ENCODE data around the gene S100A8.
A peak's percentile ranks its signal among the peaks of the same experiment; 100 is the strongest.
"Not testable (repeated sequence)": the region's sequence is repeated elsewhere in the genome, so short reads cannot be mapped to it uniquely, and the experiment has no call there.

Gene S100A8

DNA sequence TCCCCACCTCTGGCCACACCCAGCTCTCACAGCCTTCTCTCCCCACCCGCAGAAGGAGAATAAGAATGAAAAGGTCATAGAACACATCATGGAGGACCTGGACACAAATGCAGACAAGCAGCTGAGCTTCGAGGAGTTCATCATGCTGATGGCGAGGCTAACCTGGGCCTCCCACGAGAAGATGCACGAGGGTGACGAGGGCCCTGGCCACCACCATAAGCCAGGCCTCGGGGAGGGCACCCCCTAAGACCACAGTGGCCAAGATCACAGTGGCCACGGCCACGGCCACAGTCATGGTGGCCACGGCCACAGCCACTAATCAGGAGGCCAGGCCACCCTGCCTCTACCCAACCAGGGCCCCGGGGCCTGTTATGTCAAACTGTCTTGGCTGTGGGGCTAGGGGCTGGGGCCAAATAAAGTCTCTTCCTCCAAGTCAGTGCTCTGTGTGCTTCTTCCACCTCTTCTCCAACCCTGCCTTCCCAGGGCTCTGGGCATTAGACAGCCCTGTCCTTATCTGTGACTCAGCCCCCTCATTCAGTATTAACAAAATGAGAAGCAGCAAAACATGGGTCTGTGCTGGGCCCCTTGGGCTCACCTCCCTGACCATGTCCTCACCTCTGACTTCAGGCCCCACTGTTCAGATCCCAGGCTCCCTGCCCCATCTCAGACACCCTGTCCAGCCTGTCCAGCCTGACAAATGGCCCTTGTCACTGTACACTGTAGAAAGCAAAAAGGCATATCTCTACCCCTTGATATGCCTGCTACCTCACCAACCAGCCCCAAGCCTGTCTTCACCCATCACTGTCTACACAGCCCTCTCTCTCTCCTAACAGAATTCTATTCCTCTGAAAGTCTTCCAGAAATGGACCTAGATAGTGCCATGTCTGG, 30.0 kb downstream of the S100A8 start:
- no peak for DNase-seq

DNA sequence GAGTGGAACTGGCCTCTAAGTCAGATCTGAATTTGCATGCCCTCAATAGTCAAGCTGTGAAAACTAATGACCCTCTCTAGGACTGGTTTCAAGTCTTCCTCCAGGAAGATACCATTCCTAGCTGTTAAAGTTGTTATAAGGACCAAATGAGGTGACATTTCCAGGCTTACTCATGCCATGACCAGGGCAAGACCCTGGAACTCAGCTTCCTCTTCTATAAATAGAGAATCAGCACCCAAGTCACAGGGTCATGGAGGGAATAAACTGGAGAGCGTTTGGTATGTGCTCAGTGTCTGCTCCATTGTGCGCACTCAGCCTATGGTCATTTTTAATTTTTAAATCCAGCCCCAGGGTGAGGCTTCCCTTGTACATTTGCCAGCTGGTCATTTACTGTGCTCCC, 30.7 kb downstream of the S100A8 start:
- DNase-seq: no peak

DNA sequence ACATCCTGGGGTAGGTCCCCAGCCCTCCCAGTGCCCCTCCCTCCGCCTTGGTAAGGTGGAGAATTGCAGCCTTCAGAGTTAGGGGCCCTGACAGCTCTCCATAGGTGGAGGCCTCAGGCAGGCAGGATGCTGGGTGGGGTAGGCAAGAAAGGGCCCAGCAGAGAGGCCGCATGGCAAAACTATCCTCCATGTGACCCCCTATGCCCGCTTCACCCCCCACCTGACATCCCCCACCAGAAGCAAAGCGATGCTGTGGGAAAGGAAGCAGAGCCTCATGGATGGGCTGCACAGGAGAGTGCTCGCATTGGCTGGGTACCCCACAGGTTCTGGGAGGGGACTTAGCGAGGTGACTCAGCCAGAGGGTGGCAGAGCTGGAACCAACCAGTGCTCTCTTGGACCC, 31.6 kb downstream of the S100A8 start:
- DNase-seq: no peak

DNA sequence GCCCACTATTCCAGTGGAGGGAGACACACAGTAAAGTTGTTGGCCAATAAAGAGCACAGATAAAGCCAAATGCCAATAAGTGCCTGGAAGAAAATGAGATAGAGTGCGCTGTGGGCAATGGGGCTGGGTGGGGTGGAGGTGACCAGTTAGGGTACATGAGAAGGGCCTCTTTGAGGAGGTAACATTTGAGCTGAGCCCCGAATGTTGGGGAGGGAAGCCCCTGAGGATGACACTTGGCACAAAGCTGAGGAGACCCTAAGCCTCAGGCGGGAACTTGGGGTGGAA, 32.2 kb downstream of the S100A8 start:
- DNase-seq: no peak

DNA sequence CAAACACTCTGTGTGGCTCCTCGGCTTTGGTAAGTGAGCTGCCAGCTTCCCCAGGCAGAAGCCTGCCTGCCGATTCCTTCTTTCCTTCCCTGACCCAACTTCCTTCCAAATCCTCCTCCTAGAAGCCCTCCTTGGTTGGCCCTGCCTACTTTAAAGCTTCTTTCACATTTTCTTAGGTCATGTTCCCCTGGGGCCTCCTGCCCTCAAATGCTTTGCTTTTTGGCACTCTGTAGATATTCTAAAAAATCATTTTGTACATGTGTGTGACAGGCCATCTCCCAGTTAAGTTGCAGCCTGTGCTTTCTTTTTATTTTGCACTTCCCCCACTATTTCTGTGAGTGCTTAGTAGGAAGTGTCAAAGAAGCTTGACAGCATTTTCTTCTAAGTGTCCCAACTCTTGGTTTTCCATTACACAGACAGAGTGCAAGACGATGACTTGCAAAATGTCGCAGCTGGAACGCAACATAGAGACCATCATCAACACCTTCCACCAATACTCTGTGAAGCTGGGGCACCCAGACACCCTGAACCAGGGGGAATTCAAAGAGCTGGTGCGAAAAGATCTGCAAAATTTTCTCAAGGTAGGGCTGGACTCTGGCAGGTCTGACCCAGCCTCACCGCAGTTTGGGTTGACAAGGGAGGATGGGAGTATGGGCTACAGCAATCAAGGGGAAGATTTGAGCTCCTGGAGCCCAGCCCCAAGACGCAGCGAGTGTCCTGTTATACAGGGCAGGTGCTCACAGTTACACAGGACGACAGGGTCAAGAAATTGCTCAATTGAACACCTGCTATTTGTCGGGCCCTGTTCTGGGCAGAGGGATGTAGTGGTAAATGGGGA, 32.8 kb downstream of the S100A8 start, which contains the start of gene S100A9:
TSS of gene S100A9 (plus strand) at position 2 of the 838 bp plus-strand sequence. CDS start at position 432, 430 bp downstream.
- no peak for DNase-seq

DNA sequence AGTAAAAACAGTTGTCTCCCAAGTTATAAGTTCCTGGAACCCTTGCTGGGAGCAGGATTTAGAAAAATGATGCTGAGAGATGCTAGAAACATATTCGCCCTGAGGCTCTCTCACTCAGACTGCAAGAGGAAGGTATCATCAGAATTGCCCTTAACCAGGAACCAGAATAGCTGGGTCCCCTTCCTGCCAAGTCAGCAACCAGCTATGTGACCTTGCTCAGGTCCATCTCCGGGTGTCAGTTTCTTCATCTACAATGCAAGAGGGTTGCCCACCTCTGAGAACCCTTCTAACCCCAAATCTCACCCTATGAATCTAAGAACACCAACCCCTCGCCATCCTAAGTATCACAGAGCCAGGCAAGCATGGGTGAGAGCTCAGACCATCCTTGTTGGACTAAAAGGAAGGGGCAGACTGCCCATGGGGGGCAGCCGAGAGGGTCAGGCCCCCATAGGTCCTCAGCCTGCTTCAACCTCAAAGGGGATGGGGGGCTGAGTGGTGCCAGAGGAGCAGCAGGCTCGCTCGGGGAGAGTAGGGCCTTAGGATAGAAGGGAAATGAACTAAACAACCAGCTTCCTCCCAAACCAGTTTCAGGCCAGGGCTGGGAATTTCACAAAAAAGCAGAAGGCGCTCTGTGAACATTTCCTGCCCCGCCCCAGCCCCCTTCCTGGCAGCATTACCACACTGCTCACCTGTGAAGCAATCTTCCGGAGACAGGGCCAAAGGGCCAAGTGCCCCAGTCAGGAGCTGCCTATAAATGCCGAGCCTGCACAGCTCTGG, 33.6 kb downstream of the S100A8 start:
- no peak for DNase-seq

DNA sequence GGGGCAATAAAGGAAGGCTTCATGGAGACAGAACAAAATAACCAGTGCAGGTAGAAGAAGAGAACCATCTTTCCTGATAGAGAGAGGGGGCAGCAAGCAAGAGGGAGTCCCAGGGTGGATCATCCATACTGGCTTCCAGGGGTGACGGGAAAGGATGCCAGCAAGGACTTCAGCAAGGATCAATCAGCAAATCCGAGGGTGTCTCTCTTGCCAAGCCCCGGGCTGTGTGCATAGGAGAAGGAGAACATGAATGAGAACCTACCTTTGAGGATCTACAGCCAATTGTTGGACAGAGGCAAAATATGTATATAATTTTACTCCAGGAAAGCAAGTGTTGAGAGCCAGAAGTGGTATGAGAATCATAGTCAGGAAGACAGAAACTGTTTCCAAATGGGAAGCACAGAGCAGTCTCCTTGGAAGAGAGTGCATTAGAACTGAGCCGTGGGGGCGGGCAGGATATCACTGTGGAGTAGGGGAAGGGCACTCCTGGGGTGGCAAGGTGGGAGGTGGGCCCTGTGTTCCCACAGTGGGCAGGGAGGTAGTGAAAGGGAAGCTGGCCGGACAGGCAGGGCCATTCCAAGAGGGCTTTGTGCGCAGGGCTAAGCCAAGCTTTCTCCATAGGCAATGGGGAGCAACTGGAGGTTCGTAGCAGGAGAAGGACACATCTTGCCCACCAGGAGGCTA, 34.3 kb downstream of the S100A8 start:
- DNase-seq: no peak

DNA sequence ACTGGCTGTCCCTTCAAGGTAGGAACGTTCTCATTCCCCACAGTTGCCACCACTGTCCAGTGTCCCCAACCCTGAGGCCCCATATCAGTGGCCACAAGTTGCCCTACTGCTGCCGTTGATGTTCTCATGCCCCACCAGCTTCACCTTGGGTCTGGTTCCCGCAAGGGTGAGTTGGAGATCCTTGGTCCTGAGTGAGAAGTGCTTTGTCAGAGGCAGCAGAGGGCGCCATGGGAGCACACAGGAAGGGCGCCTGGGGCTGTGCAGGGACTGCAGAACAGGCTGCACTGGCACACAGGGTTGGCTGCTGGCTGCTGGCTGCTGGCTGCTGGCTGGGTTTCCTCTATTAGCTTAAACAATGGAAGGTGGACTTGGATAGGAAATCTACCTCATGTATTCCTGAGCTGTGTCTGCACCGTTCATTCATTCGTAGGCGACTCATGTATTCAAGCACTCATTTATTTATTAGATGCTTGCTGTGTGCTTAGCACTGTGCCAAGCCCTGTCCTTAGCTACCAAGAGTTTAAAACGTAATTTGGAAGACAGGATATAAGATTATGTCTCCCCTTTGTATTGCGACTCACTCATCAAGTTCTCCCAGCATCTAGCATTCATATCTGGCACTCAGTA, 35.3 kb downstream of the S100A8 start:
- peak; percentile 77 for DNase-seq

DNA sequence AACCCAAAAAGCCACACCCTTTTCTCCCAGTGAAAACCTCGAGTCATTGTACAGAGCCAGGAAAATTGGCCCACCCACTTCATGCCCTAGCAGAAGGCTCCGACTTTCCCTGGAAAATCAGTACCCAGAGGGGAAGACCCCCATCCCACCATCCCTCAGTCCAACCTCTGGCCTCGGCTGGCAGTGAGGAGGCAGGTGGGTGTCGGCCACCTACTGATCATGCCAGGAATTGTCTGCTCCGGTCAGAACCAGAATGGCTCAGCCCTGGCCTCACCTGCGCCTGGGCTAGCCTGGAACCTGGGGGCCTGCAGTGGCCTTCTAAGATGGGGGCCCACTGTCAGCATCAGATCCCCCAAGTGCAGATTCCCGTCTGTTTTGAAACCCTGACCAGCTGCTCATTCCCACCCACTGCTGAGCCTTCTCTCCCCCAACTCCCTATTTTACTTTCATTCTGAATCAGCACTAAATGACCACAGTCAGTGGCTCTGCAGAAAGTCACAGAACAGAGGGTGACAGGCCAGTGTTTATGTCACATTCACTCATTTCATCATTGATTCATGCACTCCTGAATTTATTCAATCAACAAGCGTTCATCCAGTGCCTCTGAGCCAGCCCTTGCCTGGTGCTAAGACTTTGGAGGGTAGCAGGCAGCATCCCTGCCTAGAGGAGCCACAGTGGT, 36.2 kb downstream of the S100A8 start:
- DNase-seq: no peak

DNA sequence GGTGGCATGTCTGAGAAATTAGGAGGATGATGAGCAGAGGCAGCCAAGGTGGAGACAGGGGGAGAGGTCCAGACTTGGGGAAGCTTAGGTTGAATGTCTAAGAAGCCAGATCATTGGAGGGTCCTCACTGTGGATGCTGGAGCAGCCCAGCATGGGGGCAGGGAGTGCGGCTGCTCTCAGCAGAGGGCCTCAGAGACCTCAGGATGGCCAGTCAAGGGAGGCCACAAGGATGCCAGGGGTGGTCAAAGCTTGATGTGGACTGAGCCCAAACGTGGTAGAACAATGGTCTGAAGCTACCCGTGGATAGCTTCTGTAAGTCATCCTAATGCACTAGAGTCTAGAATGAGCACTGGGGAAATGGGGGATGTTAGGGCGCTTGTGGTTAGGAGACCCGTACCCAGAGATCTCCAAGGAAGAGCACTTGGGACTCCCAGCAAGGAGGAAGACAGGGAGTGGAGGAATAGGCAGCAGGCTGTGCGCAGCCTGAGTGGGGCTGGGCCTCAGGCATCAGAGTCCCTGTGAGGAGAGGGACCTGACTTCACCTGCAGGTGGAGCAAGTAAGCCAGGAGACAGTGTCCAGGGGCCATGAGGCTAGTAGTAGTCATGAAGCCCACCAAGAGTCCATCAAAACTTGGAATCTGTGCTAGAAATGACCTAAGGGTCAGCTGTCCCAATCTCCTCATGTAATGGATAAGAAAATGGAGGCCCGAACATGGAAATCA, 37.5 kb downstream of the S100A8 start:
- DNase-seq: no peak

DNA sequence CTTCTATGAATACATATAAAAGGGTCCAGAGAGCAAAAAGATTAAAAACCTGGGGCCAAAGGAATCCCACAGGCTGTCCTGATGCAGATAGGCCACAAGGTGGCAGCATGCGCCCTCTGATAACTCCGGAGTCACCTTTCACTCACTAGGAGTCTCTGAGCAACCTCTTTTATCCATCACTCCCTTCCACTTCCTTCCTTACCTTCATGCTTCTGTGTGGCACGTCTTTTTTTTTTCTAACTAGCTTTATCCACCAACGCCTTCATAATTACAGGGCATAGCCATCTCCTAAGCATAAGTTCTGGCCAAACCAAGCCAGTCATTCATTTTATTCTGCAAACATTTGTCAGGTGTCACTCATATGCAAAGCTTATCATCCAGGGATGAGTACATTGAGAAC, 38.4 kb downstream of the S100A8 start:
- DNase-seq: peak; percentile 76

DNA sequence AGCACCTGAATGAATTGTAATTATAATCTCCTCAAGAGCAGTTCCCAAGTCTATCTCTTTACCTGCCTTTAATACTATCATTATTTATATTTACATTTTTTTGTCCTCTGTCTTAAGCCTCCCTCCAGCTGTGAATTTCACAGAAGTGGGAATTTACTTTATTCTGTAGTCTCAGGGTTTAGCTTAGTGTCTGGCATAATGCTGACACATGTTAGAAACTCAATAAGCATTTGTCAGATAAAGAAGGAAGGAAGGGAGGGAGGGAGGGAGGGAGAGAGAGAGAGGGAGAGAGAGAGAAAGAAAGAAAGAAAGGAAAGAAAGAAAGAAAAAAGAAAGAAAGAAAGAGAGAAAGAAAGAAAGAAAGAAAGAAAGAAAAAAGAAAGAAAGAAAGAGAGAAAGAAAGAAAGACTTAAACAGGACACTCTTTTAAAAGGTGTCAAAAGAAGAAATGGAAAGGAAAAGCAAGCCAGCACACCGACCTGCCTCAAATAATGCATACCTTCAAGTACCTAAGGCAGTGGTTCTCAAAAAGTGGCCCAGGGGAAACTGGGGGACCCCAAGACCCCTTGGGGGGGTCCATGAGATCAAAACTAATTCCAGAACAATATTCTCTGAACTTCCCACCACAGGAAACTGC, 40.4 kb downstream of the S100A8 start:
- no peak for DNase-seq

DNA sequence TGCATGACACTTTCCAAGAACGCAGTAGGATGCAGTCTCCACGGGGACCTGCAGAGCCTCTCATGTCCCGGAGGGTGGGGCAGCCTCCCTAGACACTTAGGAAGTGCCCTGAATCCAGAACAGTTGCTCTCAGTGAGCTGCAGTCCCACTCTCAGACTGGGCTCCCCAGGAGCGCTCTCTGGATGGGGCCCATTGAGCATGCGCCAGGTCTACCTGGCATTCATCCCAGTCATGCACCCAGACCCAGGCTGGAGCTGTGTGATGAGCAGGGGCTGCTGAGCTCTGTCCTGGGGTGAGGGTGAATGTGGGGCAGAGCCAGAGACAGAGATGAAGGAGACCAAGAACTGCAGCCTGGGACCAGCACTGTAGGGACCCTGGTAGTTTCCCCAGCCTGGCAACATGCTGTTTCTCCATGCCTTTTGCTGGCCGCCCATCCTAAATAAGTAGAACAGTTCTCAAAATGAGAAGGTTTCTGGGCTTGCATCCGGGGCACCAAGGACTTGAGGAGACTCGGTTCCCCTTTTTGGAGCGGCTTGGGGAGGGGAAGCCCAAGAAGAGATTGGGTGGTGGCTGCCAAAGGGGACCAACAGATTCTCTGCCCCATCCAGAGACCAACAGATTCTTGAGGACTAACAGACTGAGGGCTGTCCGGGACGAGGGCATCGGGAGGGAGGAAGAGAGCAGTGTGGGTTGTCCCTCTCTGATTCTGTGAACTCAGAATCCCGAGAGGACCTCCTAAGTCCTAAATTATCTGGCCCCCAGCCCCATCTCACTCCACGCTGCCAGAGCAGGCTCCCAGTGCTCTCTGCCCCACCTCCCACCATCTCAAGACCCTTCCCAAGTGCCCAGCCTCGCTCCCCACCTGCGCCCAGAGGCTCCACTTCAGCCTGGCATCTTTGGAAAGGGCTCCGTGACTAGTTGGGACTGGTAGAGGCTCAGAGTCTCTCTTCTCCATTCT, 41.2 kb downstream of the S100A8 start:
- DNase-seq: no peak

DNA sequence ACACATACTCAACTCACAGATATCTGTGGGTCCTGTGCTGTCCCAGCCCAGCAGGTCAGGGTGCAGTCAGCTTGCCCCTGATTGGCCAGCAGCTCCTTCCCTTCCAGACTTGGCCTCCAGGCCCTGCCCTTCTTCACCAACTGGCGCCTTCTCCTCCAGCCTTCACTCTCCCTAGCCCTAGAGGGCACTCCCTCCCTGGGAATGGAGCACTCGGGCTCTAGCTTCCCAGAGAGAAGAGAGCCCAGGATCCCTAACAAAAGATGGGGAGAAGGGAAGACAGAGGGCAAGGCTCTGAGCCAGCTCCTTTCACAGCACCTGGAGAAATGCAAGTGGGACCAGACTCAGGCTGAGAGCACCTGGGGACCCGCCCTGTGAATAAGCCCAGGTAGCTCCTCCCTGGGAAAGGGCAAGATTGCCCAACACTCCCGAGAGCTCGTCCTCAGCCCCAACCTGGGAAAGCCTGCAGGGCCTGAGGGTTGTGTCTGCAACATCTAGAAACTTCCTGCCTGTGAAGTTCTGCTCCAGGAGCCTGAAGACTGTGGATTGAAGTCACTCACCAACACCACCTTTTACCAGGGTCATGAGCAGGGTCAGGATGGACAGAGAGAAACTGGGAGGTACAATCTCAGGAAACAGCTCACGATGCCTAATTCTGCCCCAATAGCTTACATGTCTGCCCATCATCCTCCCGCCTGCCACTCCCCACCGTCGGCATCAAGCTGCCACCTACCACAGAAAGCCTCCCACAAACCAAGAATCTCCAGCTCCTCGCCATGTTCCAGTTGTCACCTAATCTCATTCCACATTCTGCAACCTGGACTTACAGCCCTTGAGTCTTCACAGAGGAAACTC, 42.1 kb downstream of the S100A8 start, which contains the start of gene PGLYRP4:
TSS of gene PGLYRP4 (minus strand) at position 331 of the 852 bp plus-strand sequence. CDS start 909 bp downstream, outside the sequence.
- no peak for DNase-seq

DNA sequence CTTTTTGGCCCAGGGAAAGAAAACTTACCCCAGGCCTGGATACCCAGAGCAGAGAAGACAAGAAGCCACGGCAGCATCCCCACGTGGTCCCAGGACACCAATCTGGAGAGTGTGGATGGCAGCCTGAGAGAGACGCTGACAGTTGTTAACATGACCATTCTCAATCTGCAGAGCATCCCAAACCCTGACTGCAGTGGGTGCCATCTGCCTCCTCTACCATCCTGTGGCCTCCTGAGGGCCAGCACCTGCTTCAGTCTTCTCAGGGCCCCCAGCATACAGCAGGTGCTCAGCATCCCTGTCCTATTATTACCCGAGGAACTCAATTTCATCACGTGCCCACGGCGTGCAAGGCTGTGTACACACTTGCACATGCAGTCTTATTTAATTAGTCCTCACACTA, 43.0 kb downstream of the S100A8 start:
- no peak for DNase-seq

DNA sequence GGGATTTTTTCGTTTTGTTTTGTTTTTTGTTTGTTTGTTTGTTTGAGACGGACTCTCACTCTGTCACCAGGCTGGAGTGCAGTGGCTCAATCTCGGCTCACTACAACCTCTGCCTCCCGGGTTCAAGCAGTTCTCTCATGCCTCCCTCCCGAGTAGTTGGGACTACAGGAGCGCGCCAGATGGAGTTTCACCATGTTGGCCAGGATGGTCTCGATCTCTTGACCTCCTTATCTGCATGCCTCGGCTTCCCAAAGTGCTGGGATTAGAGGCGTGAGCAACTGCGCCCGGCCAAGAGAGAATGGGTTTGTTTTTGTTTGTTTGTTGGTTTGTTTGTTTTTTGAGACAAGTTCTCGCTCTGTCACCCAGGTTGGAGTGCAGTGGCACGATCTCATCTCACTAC, 43.8 kb downstream of the S100A8 start:
- DNase-seq: not testable (repeated sequence)

DNA sequence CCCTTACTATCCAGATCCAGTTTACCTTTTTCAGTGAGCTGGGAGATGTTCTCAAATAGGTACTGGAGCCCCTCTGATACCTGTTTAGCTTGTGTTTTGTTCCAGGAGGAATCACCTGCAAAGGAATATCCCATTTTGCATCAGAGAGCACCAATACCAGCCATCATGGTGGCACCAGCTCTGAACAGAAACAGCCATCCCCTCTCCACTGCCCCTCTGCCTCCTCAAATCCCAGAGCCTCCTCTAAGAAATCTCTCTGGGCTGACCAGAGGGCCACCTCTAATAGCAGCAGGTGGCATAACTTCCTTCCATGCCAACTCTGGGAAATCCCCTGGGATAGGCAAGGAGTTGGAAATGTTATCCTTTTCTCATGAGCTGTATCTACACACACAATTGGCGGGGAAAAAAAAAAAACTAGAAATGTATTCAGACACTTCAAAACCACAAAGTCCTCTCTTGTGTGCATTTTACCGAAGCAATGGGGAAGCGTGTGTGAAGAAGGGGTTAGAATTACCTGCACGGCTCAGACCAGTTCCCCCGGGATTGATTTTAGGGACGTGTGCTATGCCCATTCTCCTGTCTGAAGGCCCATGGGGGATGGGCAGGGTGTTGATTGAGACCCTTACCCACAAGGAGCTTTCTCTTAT, 44.7 kb downstream of the S100A8 start:
- DNase-seq: no peak
